Mesenchymal stem cell (in vitro differentiated cells and primary cell): Measurements from ENCODE around the gene IGF2R.
A peak's percentile ranks its signal among the peaks of the same experiment; 100 is the strongest.

Experiments
- DNase-seq: peaks from one replicate; pipeline ENCODE4 v3.0.0-alpha.2; 2013
- H2AFZ ChIP-seq: one replicate; pipeline ENCODE4 v1.6.1; 2013; ENCODE audit warnings: low read depth, mild to moderate bottlenecking, control low read depth, inconsistent platforms, low read length, moderate library complexity
- H2AK5ac ChIP-seq: 2 replicates; pipeline ENCODE4 v1.6.1; 2013; ENCODE audit warnings: low read length, moderate library complexity, mild to moderate bottlenecking, inconsistent platforms; ENCODE audit not compliant: severe bottlenecking
- H2BK120ac ChIP-seq: one replicate; pipeline ENCODE4 v1.6.1; 2013; ENCODE audit warnings: low read depth, mild to moderate bottlenecking, inconsistent platforms, low read length, moderate library complexity
- H2BK12ac ChIP-seq, 2 experiments: one replicate each; pipeline ENCODE4 v1.6.1; 2013; ENCODE audit warnings: inconsistent platforms in 2 of 2, low read length in 2 of 2, mild to moderate bottlenecking in 2 of 2, moderate library complexity in 2 of 2, control low read depth in 1 of 2
- H2BK15ac ChIP-seq: one replicate; pipeline ENCODE4 v1.6.1; 2013; ENCODE audit warnings: mild to moderate bottlenecking, low read depth, inconsistent platforms; ENCODE audit not compliant: poor library complexity, severe bottlenecking
- H2BK5ac ChIP-seq: 2 replicates; pipeline ENCODE4 v1.6.1; 2013; ENCODE audit warnings: low read depth, mild to moderate bottlenecking, low read length, control low read depth, inconsistent platforms; ENCODE audit not compliant: poor library complexity, severe bottlenecking
- H3K14ac ChIP-seq, 2 experiments: one replicate each; pipeline ENCODE4 v1.6.1; 2013; ENCODE audit warnings: inconsistent platforms in 2 of 2, low read length in 2 of 2, control low read depth in 1 of 2, mild to moderate bottlenecking in 1 of 2, moderate library complexity in 1 of 2
- H3K18ac ChIP-seq, 2 experiments: one replicate each; pipeline ENCODE4 v1.6.1; 2013; ENCODE audit warnings: inconsistent platforms in 2 of 2, low read length in 2 of 2, control low read depth in 1 of 2, low read depth in 1 of 2, mild to moderate bottlenecking in 1 of 2
- H3K23ac ChIP-seq, 2 experiments: one replicate each; pipeline ENCODE4 v1.6.1; 2013; ENCODE audit warnings: inconsistent platforms in 2 of 2, low read length in 2 of 2, mild to moderate bottlenecking in 2 of 2, moderate library complexity in 2 of 2, control low read depth in 1 of 2
- H3K27ac ChIP-seq: 2 replicates; pipeline ENCODE4 v1.5.1; 2013; ENCODE audit warnings: mild to moderate bottlenecking, moderate library complexity, low read length, control low read depth, inconsistent platforms; ENCODE audit not compliant: poor library complexity, severe bottlenecking
- H3K27me3 ChIP-seq, 2 experiments: 2 replicates each; pipeline versions ENCODE4 v1.6.1 to v1.7.0; 2013; ENCODE audit warnings: low read length in 2 of 2, mild to moderate bottlenecking in 2 of 2, moderate library complexity in 2 of 2, control low read depth in 1 of 2, inconsistent platforms in 1 of 2; ENCODE audit not compliant: control insufficient read depth in 1 of 2, insufficient read depth in 1 of 2
- H3K36me3 ChIP-seq, 2 experiments: 2 replicates each; pipeline versions ENCODE4 v1.6.1 to v1.7.0; 2013; ENCODE audit warnings: low read length in 2 of 2, control low read depth in 1 of 2, inconsistent platforms in 1 of 2, low read depth in 1 of 2, mild to moderate bottlenecking in 1 of 2; ENCODE audit not compliant: insufficient read depth in 2 of 2, control insufficient read depth in 1 of 2
- H3K4ac ChIP-seq, 2 experiments: one replicate each; pipeline ENCODE4 v1.6.1; 2013; ENCODE audit warnings: inconsistent platforms in 2 of 2, low read length in 2 of 2, mild to moderate bottlenecking in 2 of 2, moderate library complexity in 2 of 2, control low read depth in 1 of 2, low read depth in 1 of 2
- H3K4me1 ChIP-seq: 2 replicates; pipeline ENCODE4 v1.6.1; 2013; ENCODE audit warnings: low read depth, low read length, control low read depth; ENCODE audit not compliant: control insufficient read depth, insufficient read depth
- H3K4me2 ChIP-seq: 2 replicates; pipeline ENCODE4 v1.6.1; 2013; ENCODE audit warnings: low read length, mild to moderate bottlenecking, inconsistent platforms; ENCODE audit not compliant: poor library complexity, severe bottlenecking
- H3K4me3 ChIP-seq, 2 experiments: 2 replicates each; pipeline versions ENCODE4 v1.5.1 to v1.7.0; 2013; ENCODE audit warnings: low read length in 2 of 2, mild to moderate bottlenecking in 2 of 2, control low read depth in 1 of 2, low read depth in 1 of 2; ENCODE audit not compliant: insufficient read depth in 1 of 2
- H3K79me1 ChIP-seq: replicated peaks from 2 replicates; pipeline ENCODE4 v1.6.1; 2013; ENCODE audit warnings: mild to moderate bottlenecking, control low read depth, low read length, inconsistent platforms; ENCODE audit not compliant: poor library complexity, severe bottlenecking
- H3K9ac ChIP-seq: 2 replicates; pipeline ENCODE4 v1.7.0; 2013; ENCODE audit warnings: mild to moderate bottlenecking, low read length, moderate library complexity
- H3K9me3 ChIP-seq: 2 replicates; pipeline ENCODE4 v1.7.0; 2013; ENCODE audit warnings: mild to moderate bottlenecking, low read length; ENCODE audit not compliant: control insufficient read depth
- H4K8ac ChIP-seq: one replicate; pipeline ENCODE4 v1.6.1; 2013; ENCODE audit warnings: inconsistent platforms, mild to moderate bottlenecking, low read length, moderate library complexity
- H4K91ac ChIP-seq: one replicate; pipeline ENCODE4 v1.6.1; 2013; ENCODE audit warnings: mild to moderate bottlenecking, low read length, inconsistent platforms
- WGBS: methylation state at CpG from one replicate; pipeline ENCODE4 v1.1.7; 2013; ENCODE audit warnings: mixed read lengths; 5-methylcytosine and 5-hydroxymethylcytosine counted together

Gene IGF2R

GRCh38 chr6:160028487-160029275 lies 59.8 kb downstream of the IGF2R start:
- Histone ChIP-seq H3K27me3 (no peaks in the 10 kb centered on the region), H3K4me1 (peaks cover 18% of the 10 kb centered on the region), H3K79me1 (peaks cover 31% of the 10 kb centered on the region), H3K4me3 (no peak overlapping the region), H3K9ac (no peak overlapping the region), H2BK15ac (no peak overlapping the region), H2BK120ac (no peak overlapping the region), H2AFZ (peak overlapping the region; percentile 10), H3K4ac (no peak overlapping the region), H3K36me3 (peaks cover 38 to 84% of the 10 kb centered on the region in 2 experiments), H3K9me3 (no peaks in the 10 kb centered on the region), H2BK5ac (no peak overlapping the region), H2BK12ac (no peak overlapping the region), H3K27ac (no peak overlapping the region), H3K18ac (no peak overlapping the region), H3K14ac (peak overlapping the region in 1 of 2 experiments; percentile 37), H2AK5ac (no peak overlapping the region), H3K4me2 (no peak overlapping the region), H4K8ac (no peak overlapping the region), H4K91ac (no peak overlapping the region), H3K23ac (no peak overlapping the region)
- WGBS: 97% methylated on average over 5 of the region's 8 CpGs
- DNase-seq: no peak

DNA sequence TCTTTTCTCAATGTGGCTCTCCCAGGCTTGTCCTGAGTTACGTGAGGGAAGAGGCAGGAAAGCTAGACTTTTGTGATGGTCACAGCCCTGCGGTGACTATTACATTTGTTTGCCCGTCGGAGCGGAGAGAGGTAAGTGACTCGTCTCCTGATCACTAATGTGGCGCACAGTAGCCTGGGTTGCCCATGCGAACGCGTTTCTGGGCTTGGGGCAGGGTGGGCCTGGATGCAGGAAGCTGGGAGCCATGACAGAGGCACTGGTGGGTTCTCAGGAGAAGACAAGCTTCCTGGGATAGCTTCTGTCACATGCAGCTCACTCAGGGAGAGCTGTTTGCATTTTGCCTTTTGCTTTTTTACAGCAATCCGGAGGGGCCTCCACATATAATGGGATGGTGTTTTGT lies 60.6 kb downstream of the IGF2R start:
- H3K14ac ChIP-seq: no peak overlapping the region
- H3K27ac ChIP-seq: peak overlapping the region; percentile 82
- whole genome bisulfite sequencing: 88% methylated on average over 11 of the region's 11 CpGs
- H2AFZ ChIP-seq: no peak overlapping the region
- peaks cover 35 to 84% of the 10 kb centered on the region in 2 experiments for H3K36me3 ChIP-seq
- peaks cover 18% of the 10 kb centered on the region for H3K4me1 ChIP-seq
- H2BK12ac ChIP-seq: peak overlapping the region in 1 of 2 experiments; percentile 7
- peak overlapping the region; percentile 77 for H4K91ac ChIP-seq
- no peaks in the 10 kb centered on the region for H3K9me3 ChIP-seq
- H4K8ac ChIP-seq: peak overlapping the region; percentile 7
- H3K4me2 ChIP-seq: peak overlapping the region; percentile 26
- no peak overlapping the region for H3K4ac ChIP-seq
- no peak overlapping the region for H2BK15ac ChIP-seq
- no peak for DNase-seq
- peak overlapping the region; percentile 64 for H3K9ac ChIP-seq
- H2BK120ac ChIP-seq: no peak overlapping the region
- peaks cover 27% of the 10 kb centered on the region for H3K79me1 ChIP-seq
- peak overlapping the region in 1 of 2 experiments; percentile 69 for H3K18ac ChIP-seq
- peak overlapping the region; percentile 53 for H2BK5ac ChIP-seq
- H3K23ac ChIP-seq: peak overlapping the region in 1 of 2 experiments; percentile 51
- no peaks in the 10 kb centered on the region for H3K27me3 ChIP-seq
- H2AK5ac ChIP-seq: peak overlapping the region; percentile 14
- H3K4me3 ChIP-seq: no peak overlapping the region

DNA sequence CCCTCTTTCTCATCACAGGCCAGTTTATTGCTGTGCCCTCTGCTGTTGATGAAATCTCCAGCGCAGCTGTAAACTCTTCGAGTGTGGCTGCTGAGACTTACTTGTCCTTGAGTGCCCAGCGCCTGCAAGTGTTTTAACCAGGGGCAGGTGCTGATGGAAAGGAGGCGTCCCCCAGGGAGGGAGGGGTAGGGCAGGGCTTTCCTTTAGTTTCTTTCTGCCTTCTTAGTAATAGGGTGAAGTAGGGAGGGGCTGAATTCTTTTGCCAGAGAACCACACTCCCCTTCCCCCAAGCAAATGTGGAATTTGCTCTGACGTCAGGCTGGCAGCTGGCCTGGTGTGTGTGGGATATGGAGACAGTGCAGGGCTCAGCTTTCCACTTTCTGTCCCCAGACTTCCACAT lies 61.2 kb downstream of the IGF2R start:
- H2BK5ac ChIP-seq: no peak overlapping the region
- H3K23ac ChIP-seq: peak overlapping the region in 1 of 2 experiments; percentile 13
- H3K4me1 ChIP-seq: peaks cover 18% of the 10 kb centered on the region
- no peak overlapping the region for H2AK5ac ChIP-seq
- no peak overlapping the region for H3K4me3 ChIP-seq
- peak overlapping the region; percentile 14 for H4K8ac ChIP-seq
- no peaks in the 10 kb centered on the region for H3K9me3 ChIP-seq
- peak overlapping the region in 1 of 2 experiments; percentile 44 for H3K18ac ChIP-seq
- peak overlapping the region; percentile 72 for H3K9ac ChIP-seq
- no peak overlapping the region for H3K14ac ChIP-seq
- peak overlapping the region; percentile 82 for H3K27ac ChIP-seq
- WGBS: 60% methylated on average over 3 of the region's 5 CpGs
- DNase-seq: peak; percentile 95
- no peak overlapping the region for H4K91ac ChIP-seq
- H3K4ac ChIP-seq: peak overlapping the region in 1 of 2 experiments; percentile 61
- no peak overlapping the region for H2BK12ac ChIP-seq
- H3K27me3 ChIP-seq: no peaks in the 10 kb centered on the region
- peaks cover 38 to 84% of the 10 kb centered on the region in 2 experiments for H3K36me3 ChIP-seq
- no peak overlapping the region for H2BK15ac ChIP-seq
- H2AFZ ChIP-seq: no peak overlapping the region
- peak overlapping the region; percentile 52 for H3K4me2 ChIP-seq
- H2BK120ac ChIP-seq: no peak overlapping the region
- peaks cover 32% of the 10 kb centered on the region for H3K79me1 ChIP-seq

DNA sequence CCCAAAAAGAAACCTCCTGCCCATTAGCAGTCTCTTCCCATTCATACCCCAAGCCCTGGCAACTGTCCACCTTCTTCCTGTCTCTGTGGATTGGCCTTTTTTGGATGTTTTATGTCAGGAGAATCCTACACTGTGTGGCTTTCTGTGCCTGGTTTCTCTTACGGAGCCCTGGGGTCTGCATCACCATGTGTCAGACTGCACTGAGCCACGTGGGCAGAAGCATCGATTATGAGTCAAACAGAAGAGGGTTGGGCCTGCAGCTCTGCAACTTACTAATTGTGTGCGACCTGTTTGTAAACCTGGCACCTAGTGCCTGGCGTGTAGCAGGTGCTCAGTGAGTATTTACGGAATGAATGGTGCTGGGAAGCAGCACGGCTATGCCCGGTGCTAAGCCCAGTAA lies 62.6 kb downstream of the IGF2R start:
- H3K23ac ChIP-seq: no peak overlapping the region
- peak overlapping the region; percentile 72 for H3K9ac ChIP-seq
- H2AFZ ChIP-seq: no peak overlapping the region
- H3K9me3 ChIP-seq: no peaks in the 10 kb centered on the region
- no peak overlapping the region for H3K4me3 ChIP-seq
- H2AK5ac ChIP-seq: no peak overlapping the region
- H3K79me1 ChIP-seq: peaks cover 43% of the 10 kb centered on the region
- peak overlapping the region; percentile 27 for H4K8ac ChIP-seq
- peaks cover 51 to 80% of the 10 kb centered on the region in 2 experiments for H3K36me3 ChIP-seq
- H3K4ac ChIP-seq: no peak overlapping the region
- no peak for DNase-seq
- no peak overlapping the region for H2BK15ac ChIP-seq
- H3K27ac ChIP-seq: no peak overlapping the region
- H3K14ac ChIP-seq: no peak overlapping the region
- no peak overlapping the region for H3K18ac ChIP-seq
- peaks cover 18% of the 10 kb centered on the region for H3K4me1 ChIP-seq
- H3K27me3 ChIP-seq: no peaks in the 10 kb centered on the region
- 91% methylated on average over 8 of the region's 8 CpGs for WGBS
- no peak overlapping the region for H4K91ac ChIP-seq
- no peak overlapping the region for H2BK12ac ChIP-seq
- H3K4me2 ChIP-seq: no peak overlapping the region
- no peak overlapping the region for H2BK120ac ChIP-seq
- no peak overlapping the region for H2BK5ac ChIP-seq
